Adrenal gland (tissue), 5 donors: ENCODE data around the gene FAXC.

Experiments used
- CTCF ChIP-seq, 6 experiments: fragments of 450-650 bp in 4 of 6; fragments of 200-600 bp in 2 of 6; sonication (generic) in 1 of 6; IDR thresholded peaks; 1 replicate in 5 of 6; 2 replicates in 1 of 6; pipeline versions ENCODE4 v1.5.1 to v1.8.0; 2016 to 2021; ENCODE audit warnings: antibody characterized with exemption in 6 of 6, mild to moderate bottlenecking in 2 of 6, moderate library complexity in 1 of 6
- POLR2A ChIP-seq, 2 donors: fragments of 450-650 bp; IDR thresholded peaks; one replicate each; pipeline ENCODE4 v1.6.1; 2017; ENCODE audit warnings: antibody characterized with exemption in 2 of 2, mild to moderate bottlenecking in 2 of 2, moderate library complexity in 1 of 2
- donor health status: DM: no; HTN: no; CAD: no.

- TF ChIP-seq CTCF (IDR thresholded peaks at IDR 0.05) (peak in 5 of 6 experiments; percentile 28 to 42 (median 30)), POLR2A (IDR thresholded peaks at IDR 0.05) (no peak)
Observed at GRCh38 chr6:99282479-99283062, 66.9 kb downstream of the FAXC start.
